Thyroid gland (tissue), 4 donors: ENCODE results near the gene DNAJC17.

ENCODE experiments used
- CTCF ChIP-seq, 6 experiments: fragments of 200-600 bp in 3 of 6; fragments of 450-650 bp in 3 of 6; sonication (generic) in 3 of 6; IDR thresholded peaks; one replicate each; pipeline ENCODE4 v1.5.1; 2016 to 2019; ENCODE audit warnings: antibody characterized with exemption in 6 of 6, mild to moderate bottlenecking in 2 of 6, inconsistent platforms in 1 of 6, moderate library complexity in 1 of 6
- POLR2A ChIP-seq, 2 donors: fragments of 450-650 bp; IDR thresholded peaks; one replicate each; pipeline ENCODE4 v1.6.1; 2017; ENCODE audit warnings: antibody characterized with exemption in 2 of 2, mild to moderate bottlenecking in 2 of 2, moderate library complexity in 1 of 2

GRCh38 chr15:40776537-40777141 is 30.6 kb downstream of the DNAJC17 start:
- TF ChIP-seq CTCF (IDR thresholded peaks at IDR 0.05) (no peak), POLR2A (IDR thresholded peaks at IDR 0.05) (no peak)
